ENCODE results near the gene CAMK1G. TPM values are rescaled to one million over a fixed set of nuclear protein-coding genes. Genes with fewer than 3 reads are reported as not detected.

Gene CAMK1G
- polyA plus RNA-seq, 5 donors: 6.8 to 9.1 (median 8.8) TPM

DNA sequence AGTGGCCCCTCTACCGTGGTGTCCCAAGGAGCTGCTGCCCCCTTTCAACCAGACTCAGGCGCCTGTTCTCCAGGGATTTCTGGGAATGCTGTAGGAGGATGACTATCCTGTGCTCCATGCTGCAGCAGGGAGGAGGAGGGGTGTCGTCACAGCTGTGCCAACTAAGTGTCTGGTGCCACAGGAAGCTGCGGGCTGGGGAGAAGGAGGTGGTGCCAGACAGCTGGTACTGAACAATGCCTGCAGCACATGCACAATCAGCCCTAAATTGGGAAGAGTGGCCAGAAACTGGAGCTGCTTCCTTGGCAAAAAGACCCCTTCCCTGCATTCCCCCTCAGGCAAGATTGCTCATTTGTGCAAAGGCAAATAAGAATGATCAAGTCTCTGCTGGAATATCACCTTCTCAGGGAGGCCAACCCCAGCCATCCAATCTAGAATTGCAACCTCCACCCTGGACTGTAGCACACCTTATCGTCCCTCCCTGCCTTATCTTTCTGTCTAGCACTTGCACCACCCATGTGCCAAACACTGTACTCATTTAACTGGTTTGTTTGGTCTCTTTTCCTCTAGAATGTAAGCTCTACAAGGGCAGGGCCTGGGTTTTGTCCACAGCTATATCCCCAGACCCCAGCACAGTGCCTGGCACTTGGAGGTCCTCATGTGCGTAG lies 35.4 kb downstream of the CAMK1G start:
- DNase-seq: no peak

- DNase-seq: no peak
Measured at GRCh38 chr1:209619696-209620486, 36.4 kb downstream of the CAMK1G start.

- no peak for DNase-seq
Measured at GRCh38 chr1:209620487-209620884, 37.0 kb downstream of the CAMK1G start.

GRCh38 chr1:209621286-209621685 lies 37.8 kb downstream of the CAMK1G start:
- no peak for DNase-seq

GRCh38 chr1:209621741-209622655 lies 38.5 kb downstream of the CAMK1G start:
- no peak for DNase-seq

- DNase-seq: no peak
Measured at GRCh38 chr1:209622841-209623829, 39.6 kb downstream of the CAMK1G start.

GRCh38 chr1:209624558-209625549 lies 41.3 kb downstream of the CAMK1G start:
- no peak for DNase-seq

GRCh38 chr1:209625791-209626285 lies 42.3 kb downstream of the CAMK1G start:
- DNase-seq: no peak

DNA sequence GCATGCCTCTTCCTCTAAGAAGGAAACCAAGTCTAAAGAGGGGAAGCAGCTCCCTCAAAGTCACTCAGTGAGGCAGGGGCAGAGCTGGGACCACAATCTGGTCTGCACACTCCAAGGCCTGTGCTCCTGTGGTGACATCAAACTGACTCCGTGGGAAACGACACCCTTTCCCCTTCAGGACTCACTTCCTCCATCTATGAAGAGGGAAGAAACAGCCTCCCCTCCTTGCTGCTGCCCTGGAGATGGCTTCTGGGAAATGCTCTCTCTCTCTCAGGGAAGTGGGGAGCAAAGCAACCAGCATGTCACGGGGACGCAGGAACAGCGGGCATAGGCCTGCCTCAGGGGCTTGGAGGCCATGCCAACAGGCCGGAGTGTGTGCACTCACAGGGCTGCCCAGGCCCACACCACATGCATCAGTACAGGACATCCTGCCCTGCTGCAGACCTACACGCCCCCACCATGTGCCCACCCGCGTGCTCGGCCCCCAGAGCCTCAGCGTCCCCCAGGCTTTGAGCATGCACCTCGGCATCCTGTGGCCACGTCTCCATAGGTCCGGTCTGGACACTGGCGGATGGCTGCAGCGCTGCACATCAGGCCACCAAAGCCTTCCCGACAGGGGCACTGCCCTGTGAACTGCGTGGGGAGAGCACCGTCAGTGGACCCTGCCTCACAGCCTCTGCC lies 43.0 kb downstream of the CAMK1G start:
- no peak for DNase-seq

GRCh38 chr1:209627027-209627731 lies 43.7 kb downstream of the CAMK1G start:
- DNase-seq: no peak

DNA sequence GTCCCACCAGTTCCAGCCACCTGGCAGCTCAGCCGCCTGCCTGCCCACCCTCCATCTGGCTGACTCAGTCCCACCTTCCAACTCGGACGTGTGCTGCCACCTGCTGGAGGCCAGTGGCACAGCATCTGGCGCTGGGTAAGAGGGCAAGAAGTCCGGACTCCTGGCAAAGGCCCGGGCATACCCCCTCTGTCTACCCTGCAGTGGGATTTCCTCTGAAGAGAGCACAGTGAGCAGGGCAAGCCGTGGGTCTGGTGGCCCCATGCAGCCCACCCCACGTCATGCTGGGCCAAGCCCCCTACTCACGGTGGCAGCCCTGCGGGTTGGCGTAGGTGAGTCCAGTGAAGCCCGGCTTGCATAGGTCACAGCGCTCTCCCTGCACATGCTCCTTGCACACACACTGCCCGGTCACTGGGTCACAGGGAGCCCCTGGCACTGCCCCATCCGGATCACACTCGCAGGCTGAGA lies 44.2 kb downstream of the CAMK1G start:
- DNase-seq: peak; percentile 31 to 62

DNA sequence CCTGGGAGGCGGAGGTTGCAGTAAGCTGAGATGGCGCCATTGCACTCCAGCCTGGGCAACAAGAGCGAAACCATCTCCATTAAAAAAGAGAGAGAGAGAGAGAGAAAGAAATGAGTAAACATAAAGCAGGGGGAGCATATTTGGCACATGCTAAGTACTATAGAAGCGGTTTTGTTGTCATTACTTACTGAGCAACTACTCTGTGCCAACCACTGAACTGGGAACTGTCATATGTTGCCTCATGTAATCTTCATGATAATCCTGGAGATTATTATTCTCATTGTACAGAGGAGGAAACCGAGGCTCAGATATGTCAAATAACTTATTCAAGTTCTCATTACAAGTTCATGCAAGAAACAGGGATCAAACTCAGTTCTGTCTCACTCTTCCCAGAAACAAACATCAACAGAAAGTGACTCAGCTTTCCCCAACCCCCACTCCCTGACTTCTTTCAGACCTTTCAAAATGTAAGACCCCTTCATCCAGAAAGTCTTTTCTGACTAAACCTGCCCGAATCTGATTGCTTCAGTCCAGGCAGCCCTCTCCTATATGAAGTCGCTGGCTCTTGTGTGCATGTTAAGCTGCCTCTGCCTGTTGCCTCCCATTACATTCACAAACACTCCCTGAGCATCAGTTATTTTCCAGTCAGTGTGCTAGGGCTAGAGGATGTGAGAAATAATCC lies 45.2 kb downstream of the CAMK1G start:
- DNase-seq: no peak

DNA sequence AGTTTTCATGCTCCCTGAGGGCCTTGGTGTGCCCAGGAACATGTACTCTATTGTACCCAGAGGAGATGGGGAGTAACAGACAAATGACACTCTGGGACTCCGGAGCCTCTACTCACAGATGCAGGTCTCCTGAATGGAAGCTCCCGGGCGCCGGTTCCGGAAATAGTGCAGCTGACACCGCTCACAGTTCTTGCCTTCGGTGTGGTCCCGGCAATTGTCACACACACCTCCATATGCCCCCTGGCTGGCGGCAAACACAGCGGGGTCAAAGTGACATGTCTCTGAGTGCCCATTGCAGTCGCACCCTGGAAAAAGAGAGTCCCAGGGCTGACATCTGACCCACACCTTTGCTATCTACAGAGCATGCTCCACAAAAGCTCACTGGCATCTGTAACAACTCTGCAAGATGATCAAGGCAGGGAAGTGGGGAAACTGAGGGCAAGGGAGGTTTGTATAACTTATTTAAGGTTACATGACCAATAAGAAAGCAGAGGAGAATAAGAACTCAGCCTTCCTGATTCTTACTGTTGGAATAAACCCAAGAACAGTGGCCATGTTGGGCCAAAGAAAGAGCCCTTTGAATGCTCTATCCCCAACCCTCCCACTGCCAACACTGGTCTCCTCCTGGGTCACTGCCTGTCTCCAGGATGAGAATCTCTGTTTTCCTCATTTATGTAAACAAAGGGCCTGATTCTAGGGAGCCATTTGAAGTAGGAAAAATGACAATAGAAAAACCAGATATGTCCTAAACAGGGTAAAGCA lies 46.3 kb downstream of the CAMK1G start:
- DNase-seq: no peak

DNA sequence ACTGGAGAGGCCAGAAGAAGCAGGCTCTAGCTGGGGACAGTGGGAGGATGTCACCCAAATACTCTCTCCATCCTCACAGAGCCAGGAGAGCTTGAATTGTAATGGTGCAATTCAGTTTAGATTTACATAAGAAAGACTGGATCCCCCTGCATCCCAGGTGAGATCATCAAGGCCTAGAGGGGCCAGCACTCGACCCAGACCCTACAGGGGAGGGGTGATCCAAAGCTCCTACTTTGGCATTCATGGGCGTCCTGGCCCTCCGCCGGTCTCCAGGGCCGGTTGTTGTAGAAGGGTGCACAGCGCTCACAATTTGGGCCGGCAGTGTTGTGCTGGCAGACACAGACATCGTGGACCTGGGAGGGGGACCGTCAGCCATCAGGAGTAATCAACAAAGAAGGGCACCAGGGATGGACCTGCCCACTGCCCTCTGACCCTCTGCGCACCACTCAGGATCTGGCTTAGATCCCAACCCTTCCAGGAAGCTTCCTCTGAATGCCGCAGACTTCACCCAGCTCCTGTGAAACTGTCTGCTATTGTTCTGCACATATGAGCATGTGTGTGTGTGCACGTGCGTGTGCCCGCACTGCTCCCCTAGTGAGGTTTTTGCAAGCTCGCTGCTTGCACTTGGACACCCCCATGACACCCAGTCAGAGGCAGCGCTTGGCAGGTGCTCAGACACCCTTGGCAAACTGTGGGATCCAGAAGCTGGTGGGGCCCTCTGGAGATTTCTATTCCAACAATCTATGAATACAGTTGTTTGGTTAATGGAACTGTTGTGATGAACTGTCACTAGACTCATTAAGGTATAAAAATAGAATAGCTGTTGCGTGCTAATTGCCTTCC lies 47.1 kb downstream of the CAMK1G start:
- no peak for DNase-seq

DNA sequence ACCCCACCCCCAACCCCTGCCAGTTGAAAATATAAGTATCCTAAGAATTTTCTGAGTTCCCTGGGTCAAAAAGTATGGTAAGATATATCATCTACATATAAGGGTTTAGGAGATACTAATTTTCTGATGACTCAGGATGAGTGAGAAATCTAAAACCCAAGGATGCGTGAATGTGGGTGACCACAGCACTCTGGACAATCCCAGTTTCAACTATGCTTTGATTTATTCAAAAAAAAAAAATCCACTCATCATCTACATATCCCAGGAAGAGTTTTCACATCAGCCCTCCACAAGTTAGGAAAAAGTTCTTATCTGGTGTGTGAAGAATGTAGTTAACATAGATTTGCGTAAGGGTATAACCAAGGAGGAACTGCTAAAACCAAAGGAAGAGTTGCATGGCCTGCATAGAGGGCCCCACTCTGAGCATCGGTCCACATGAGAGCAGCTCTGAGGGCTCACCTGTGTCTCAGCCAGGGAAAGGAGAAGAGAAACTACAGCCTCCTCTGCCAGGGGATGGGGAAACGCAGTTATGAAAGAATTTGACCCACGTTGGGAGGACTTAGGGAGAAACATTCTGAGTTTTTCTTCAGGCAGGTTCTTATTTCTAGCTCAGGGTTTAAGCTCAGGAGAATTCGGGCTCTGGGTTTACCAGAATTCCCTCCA lies 50.0 kb downstream of the CAMK1G start:
- no peak for DNase-seq
